ENCODE results near the gene PPP1R13L.

DNA sequence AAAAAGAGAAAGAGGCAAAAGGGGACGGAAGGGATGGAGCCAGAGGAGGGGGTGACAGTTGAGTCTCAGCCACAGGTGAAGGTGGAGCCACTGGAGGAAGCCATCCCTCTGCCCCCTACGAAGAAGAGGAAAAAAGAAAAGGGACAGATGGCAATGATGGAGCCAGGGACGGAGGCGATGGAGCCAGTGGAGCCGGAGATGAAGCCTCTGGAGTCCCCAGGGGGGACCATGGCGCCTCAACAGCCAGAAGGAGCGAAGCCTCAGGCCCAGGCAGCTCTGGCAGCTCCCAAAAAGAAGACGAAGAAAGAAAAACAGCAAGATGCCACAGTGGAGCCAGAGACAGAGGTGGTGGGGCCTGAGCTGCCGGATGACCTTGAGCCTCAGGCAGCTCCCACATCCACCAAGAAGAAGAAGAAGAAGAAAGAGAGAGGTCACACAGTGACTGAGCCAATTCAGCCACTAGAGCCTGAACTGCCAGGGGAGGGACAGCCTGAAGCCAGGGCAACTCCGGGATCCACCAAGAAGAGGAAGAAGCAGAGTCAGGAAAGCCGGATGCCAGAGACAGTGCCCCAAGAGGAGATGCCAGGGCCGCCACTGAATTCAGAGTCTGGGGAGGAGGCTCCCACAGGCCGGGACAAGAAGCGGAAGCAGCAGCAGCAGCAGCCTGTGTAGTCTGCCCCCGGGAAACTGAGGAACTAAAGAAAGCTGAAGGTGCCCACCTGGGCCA, 4.1 kb upstream of the PPP1R13L start:
- TF ChIP-seq, protein P1, sequence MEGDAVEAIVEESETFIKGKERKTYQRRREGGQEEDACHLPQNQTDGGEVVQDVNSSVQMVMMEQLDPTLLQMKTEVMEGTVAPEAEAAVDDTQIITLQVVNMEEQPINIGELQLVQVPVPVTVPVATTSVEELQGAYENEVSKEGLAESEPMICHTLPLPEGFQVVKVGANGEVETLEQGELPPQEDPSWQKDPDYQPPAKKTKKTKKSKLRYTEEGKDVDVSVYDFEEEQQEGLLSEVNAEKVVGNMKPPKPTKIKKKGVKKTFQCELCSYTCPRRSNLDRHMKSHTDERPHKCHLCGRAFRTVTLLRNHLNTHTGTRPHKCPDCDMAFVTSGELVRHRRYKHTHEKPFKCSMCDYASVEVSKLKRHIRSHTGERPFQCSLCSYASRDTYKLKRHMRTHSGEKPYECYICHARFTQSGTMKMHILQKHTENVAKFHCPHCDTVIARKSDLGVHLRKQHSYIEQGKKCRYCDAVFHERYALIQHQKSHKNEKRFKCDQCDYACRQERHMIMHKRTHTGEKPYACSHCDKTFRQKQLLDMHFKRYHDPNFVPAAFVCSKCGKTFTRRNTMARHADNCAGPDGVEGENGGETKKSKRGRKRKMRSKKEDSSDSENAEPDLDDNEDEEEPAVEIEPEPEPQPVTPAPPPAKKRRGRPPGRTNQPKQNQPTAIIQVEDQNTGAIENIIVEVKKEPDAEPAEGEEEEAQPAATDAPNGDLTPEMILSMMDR (IDR thresholded peaks at IDR 0.05): no peak
- TF ChIP-seq POLR2A (IDR thresholded peaks at IDR 0.05): no peak

Data from heart left ventricle (tissue), 13 donors.